CD14-positive monocyte (primary cell): ENCODE data around the gene LOXL3. TPM values are rescaled to one million over a fixed set of nuclear protein-coding genes. Genes with fewer than 3 reads are reported as not detected.

Experiments
- DNase-seq, 3 donors: peaks; one replicate each; pipeline ENCODE4 v3.0.0-alpha.2; 2011 to 2022
- H2AFZ ChIP-seq: 2 replicates; pipeline ENCODE4 v1.6.0; 2012; ENCODE audit warnings: mild to moderate bottlenecking, low read depth, low read length, inconsistent platforms; ENCODE audit not compliant: insufficient read depth, poor library complexity, severe bottlenecking
- H3K27ac ChIP-seq, 2 donors: 1 replicate in 1 of 2; 2 replicates in 1 of 2; pipeline ENCODE4 v1.5.1; 2012 to 2013; ENCODE audit warnings: low read length in 2 of 2, control low read depth in 1 of 2, inconsistent platforms in 1 of 2, low read depth in 1 of 2, mild to moderate bottlenecking in 1 of 2
- H3K27me3 ChIP-seq, 2 donors: one replicate each; pipeline versions ENCODE4 v1.6.0 to v1.6.1; 2011 to 2013; ENCODE audit warnings: low read length in 2 of 2; ENCODE audit not compliant: control insufficient read depth in 2 of 2, insufficient read depth in 2 of 2
- H3K36me3 ChIP-seq, 2 donors: replicated peaks in 1 of 2; 1 replicate in 1 of 2; 2 replicates in 1 of 2; pipeline versions ENCODE4 v1.5.1 to v1.6.1; 2012 to 2013; ENCODE audit warnings: low read length in 2 of 2, control low read depth in 1 of 2, inconsistent platforms in 1 of 2, mild to moderate bottlenecking in 1 of 2; ENCODE audit not compliant: insufficient read depth in 2 of 2, control insufficient read depth in 1 of 2
- H3K4me1 ChIP-seq, 2 donors: 1 replicate in 1 of 2; 2 replicates in 1 of 2; pipeline versions ENCODE4 v1.5.1 to v1.6.1; 2012 to 2013; ENCODE audit warnings: low read length in 2 of 2, control low read depth in 1 of 2, inconsistent platforms in 1 of 2, mild to moderate bottlenecking in 1 of 2, moderate library complexity in 1 of 2; ENCODE audit not compliant: insufficient read depth in 2 of 2, control insufficient read depth in 1 of 2
- H3K4me2 ChIP-seq: replicated peaks from 2 replicates; pipeline ENCODE3; 2012; ENCODE audit warnings: low read length, moderate library complexity, mild to moderate bottlenecking; ENCODE audit not compliant: poor library complexity, severe bottlenecking; ENCODE audit errors: extremely low read depth
- H3K4me3 ChIP-seq, 3 experiments: fragments of 200-600 bp in 1 of 3; sonication (generic) in 1 of 3; replicated peaks in 1 of 3; 1 replicate in 2 of 3; 2 replicates in 1 of 3; pipeline ENCODE4 v1.5.1; 2011 to 2013; ENCODE audit warnings: low read length in 3 of 3, mild to moderate bottlenecking in 3 of 3, control low read depth in 2 of 3, low read depth in 2 of 3, inconsistent platforms in 1 of 3, moderate library complexity in 1 of 3
- H3K79me2 ChIP-seq: 2 replicates; pipeline ENCODE4 v1.6.0; 2012; ENCODE audit warnings: mild to moderate bottlenecking, control low read depth, inconsistent platforms, low read length, moderate library complexity; ENCODE audit not compliant: insufficient read depth
- H3K9ac ChIP-seq: 2 replicates; pipeline ENCODE4 v1.6.0; 2017; ENCODE audit warnings: low read length, mild to moderate bottlenecking; ENCODE audit not compliant: insufficient read depth, poor library complexity, severe bottlenecking
- H3K9me3 ChIP-seq, 2 donors: replicated peaks in 1 of 2; 1 replicate in 1 of 2; 2 replicates in 1 of 2; pipeline versions ENCODE4 v1.5.1 to v1.6.1; 2012 to 2013; ENCODE audit warnings: low read length in 2 of 2, control low read depth in 1 of 2; ENCODE audit not compliant: control insufficient read depth in 1 of 2, insufficient read depth in 1 of 2
- H4K20me1 ChIP-seq: 2 replicates; pipeline ENCODE4 v1.6.0; 2012; ENCODE audit warnings: mild to moderate bottlenecking, low read length, control low read depth, moderate library complexity; ENCODE audit not compliant: insufficient read depth
- H3K27ac Mint-ChIP-seq, 7 donors: one replicate each; pipeline ENCODE4 v1.8.0; 2020; ENCODE audit warnings: mild to moderate bottlenecking in 7 of 7, mixed read lengths in 7 of 7, moderate library complexity in 6 of 7, inconsistent platforms in 2 of 7
- H3K27me3 Mint-ChIP-seq, 3 donors: one replicate each; pipeline ENCODE4 v1.8.0; 2021 to 2022; ENCODE audit warnings: low read depth in 3 of 3, mild to moderate bottlenecking in 3 of 3, mixed read lengths in 3 of 3, moderate library complexity in 3 of 3, inconsistent platforms in 1 of 3
- H3K36me3 Mint-ChIP-seq, 2 donors: one replicate each; pipeline ENCODE4 v1.8.0; 2020; ENCODE audit warnings: mixed read lengths in 2 of 2, inconsistent platforms in 1 of 2, mild to moderate bottlenecking in 1 of 2
- H3K4me1 Mint-ChIP-seq: one replicate; pipeline ENCODE4 v1.8.0; 2020; ENCODE audit warnings: mild to moderate bottlenecking, mixed read lengths
- H3K4me3 Mint-ChIP-seq, 2 donors: one replicate each; pipeline ENCODE4 v1.8.0; 2020; ENCODE audit warnings: mild to moderate bottlenecking in 2 of 2, mixed read lengths in 2 of 2, moderate library complexity in 1 of 2
- H3K9me3 Mint-ChIP-seq, 7 donors: one replicate each; pipeline ENCODE4 v1.8.0; 2020 to 2022; ENCODE audit warnings: mixed read lengths in 7 of 7, mild to moderate bottlenecking in 6 of 7, moderate library complexity in 6 of 7, inconsistent platforms in 2 of 7
- WGBS: methylation state at CpG from one replicate; pipeline ENCODE4 v1.1.5; 2013; ENCODE audit warnings: missing lambda C conversion rate; ENCODE audit not compliant: insufficient coverage; 5-methylcytosine and 5-hydroxymethylcytosine counted together
- intact Hi-C, 2 donors: fragments of 100-400 bp; cut with micrococcal nuclease; formaldehyde crosslinking; loops; one replicate each; pipeline versions ENCODE4 v1.15.0 to v1.15.1; 2023
- polyA plus RNA-seq, 3 donors: library from polyadenylated mRNA; depleted of rRNA in 1 of 3; unstranded in 2 of 3; stranded (reverse) in 1 of 3; fragments of 300-500 nt in 2 of 3; fragments of >200 nt in 1 of 3; fragmentation: Illumina TruSeq in 2 of 3; gene quantifications; 1 replicate in 2 of 3; 2 replicates in 1 of 3; pipeline ENCODE4 v1.2.3, GENCODE V29; 2012 to 2021
- TF ChIP-seq, protein P1 (sequence below): fragments of 200-600 bp; IDR thresholded peaks from one replicate; pipeline ENCODE4 v1.8.0; 2022; ENCODE audit warnings: antibody characterized with exemption, mild to moderate bottlenecking

LOXL3 gene
- polyA plus RNA-seq, 3 donors = 18.2 to 35.0 (median 18.5) TPM

DNA sequence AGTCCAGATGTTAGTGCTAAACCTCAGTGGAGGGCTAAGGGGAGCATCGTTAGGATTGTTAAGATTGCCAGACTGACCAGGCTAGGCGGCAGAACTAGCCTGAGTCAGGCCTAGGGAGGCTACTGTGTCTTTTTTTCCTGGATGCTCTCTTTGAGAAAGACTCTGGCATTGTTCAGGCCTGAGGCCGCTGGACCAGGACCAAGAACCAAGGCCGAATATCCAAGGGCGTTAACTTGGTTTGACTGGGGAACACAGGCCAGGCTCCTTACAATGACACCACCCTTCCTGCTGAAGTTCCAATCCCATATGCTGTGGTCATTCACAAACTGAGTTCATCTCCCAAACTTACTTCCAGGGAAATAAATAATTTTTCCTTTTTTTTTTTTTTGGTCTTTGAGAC, 13.5 kb downstream of the LOXL3 start:
- Histone ChIP-seq H3K79me2 (no peaks in the 10 kb centered on the region), H3K36me3 (peaks cover 0 to 3% of the 10 kb centered on the region in 2 donors), H3K27me3 (no peaks in the 10 kb centered on the region), H3K4me2 (no peak overlapping the region), H3K4me1 (peaks cover 6 to 10% of the 10 kb centered on the region in 2 donors), H4K20me1 (no peaks in the 10 kb centered on the region), H3K4me3 (no peak overlapping the region), H3K9me3 (no peaks in the 10 kb centered on the region), H3K27ac (no peak overlapping the region), H2AFZ (no peak overlapping the region), H3K9ac (no peak overlapping the region)
- no peak for DNase-seq
- Mint-ChIP-seq H3K9me3 (no peaks in the 10 kb centered on the region), H3K27ac (no peak overlapping the region), H3K4me1 (peaks cover 12% of the 10 kb centered on the region), H3K4me3 (no peak overlapping the region), H3K27me3 (peaks cover 2 to 9% (median 4%) of the 10 kb centered on the region in 3 donors), H3K36me3 (peaks cover 6 to 9% of the 10 kb centered on the region in 2 donors)
- TF ChIP-seq, protein P1, sequence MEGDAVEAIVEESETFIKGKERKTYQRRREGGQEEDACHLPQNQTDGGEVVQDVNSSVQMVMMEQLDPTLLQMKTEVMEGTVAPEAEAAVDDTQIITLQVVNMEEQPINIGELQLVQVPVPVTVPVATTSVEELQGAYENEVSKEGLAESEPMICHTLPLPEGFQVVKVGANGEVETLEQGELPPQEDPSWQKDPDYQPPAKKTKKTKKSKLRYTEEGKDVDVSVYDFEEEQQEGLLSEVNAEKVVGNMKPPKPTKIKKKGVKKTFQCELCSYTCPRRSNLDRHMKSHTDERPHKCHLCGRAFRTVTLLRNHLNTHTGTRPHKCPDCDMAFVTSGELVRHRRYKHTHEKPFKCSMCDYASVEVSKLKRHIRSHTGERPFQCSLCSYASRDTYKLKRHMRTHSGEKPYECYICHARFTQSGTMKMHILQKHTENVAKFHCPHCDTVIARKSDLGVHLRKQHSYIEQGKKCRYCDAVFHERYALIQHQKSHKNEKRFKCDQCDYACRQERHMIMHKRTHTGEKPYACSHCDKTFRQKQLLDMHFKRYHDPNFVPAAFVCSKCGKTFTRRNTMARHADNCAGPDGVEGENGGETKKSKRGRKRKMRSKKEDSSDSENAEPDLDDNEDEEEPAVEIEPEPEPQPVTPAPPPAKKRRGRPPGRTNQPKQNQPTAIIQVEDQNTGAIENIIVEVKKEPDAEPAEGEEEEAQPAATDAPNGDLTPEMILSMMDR = no peak
- intact Hi-C loops = loop anchor here in 1 of 2 donors (10.0 kb wide), 1 partner anchor 145 kb away; no protein-coding TSS in a partner anchor
- WGBS = 95% methylated on average over 5 of the region's 5 CpGs

DNA sequence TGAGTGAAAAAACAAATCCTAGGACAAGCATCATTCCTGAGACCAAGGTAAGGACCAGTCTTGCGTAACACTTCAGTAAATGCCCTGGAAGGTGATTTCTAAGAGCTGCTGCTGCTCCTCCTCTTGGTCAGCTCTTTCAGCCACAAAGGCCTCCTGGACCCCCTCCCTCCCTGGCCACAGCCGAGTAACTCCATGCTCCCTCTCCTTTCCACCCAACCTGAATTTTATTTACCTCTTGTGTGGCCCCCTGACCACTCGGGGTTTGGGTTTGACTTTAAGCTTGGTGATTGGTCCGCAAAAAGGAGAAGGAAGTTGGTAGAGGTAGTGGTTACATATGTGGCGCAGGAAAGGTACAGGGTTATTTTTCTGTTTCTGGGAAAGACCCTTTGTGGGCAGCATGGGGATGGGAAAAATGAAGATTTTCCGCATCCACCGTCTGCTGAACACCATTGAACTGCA, 14.8 kb downstream of the LOXL3 start:
- intact Hi-C loops = loop anchor here in 1 of 2 donors (10.0 kb wide), 1 partner anchor 46 kb away; no protein-coding TSS in a partner anchor
- 6% methylated on average over 4 of the region's 7 CpGs for WGBS
- Mint-ChIP-seq H3K36me3 (peaks cover 11 to 16% of the 10 kb centered on the region in 2 donors), H3K27ac (peak overlapping the region in 1 of 7 donors; percentile 57), H3K27me3 (peaks cover 2 to 7% (median 4%) of the 10 kb centered on the region in 3 donors), H3K4me3 (peak overlapping the region in 1 of 2 donors; percentile 51), H3K9me3 (no peaks in the 10 kb centered on the region), H3K4me1 (peaks cover 12% of the 10 kb centered on the region)
- no peak overlapping the region for H3K27ac ChIP-seq
- peaks cover 1 to 3% of the 10 kb centered on the region in 2 donors for H3K36me3 ChIP-seq
- H3K4me1 ChIP-seq = peaks cover 6 to 10% of the 10 kb centered on the region in 2 donors
- DNase-seq = no peak
- no peak overlapping the region for H3K4me3 ChIP-seq
- no peak overlapping the region for H2AFZ ChIP-seq
- no peaks in the 10 kb centered on the region for H4K20me1 ChIP-seq
- no peak overlapping the region for H3K9ac ChIP-seq
- TF ChIP-seq, protein P1 = no peak
- no peaks in the 10 kb centered on the region for H3K9me3 ChIP-seq
- no peaks in the 10 kb centered on the region for H3K27me3 ChIP-seq
- H3K79me2 ChIP-seq = no peaks in the 10 kb centered on the region
- no peak overlapping the region for H3K4me2 ChIP-seq
